Activated CD4-positive, alpha-beta T cell treated with anti-CD3 and anti-CD28 coated beads, Interleukin-2, Interleukin-4, amounts not matched to agents 100 ng/mL and 50 ng/mL, durations not matched to agents 16 hours and 8 hours (primary cell): ENCODE results near the gene CGB8.
A peak's percentile ranks its signal among the peaks of the same experiment; 100 is the strongest.

ENCODE experiments used
- DNase-seq: peaks from one replicate; pipeline ENCODE4 v3.0.0-alpha.2; 2020; ENCODE audit warnings: low spot score

CGB8 gene

GRCh38 chr19:49006905-49007304 is 42.0 kb downstream of the CGB8 start:
- DNase-seq = no peak

- DNase-seq = no peak
Observed at GRCh38 chr19:49004964-49005614, 43.8 kb downstream of the CGB8 start.

- no peak for DNase-seq
Observed at GRCh38 chr19:49004133-49004532, 44.8 kb downstream of the CGB8 start.

- DNase-seq = peak; percentile 73
Observed at GRCh38 chr19:48999481-49000325, 49.2 kb downstream of the CGB8 start.

GRCh38 chr19:48997972-48998371 is 50.9 kb downstream of the CGB8 start:
- peak; percentile 60 for DNase-seq
